HepG2 (cell line): ENCODE data around the gene SYVN1. TPM values are rescaled to one million over a fixed set of nuclear protein-coding genes. Genes with fewer than 3 reads are reported as not detected.

ENCODE experiments used
- ATAC-seq: fragments of 200-7000 bp; cut with Tn5 transposase; 3 replicates; pipeline ENCODE4 v1.9.1; 2020; ENCODE audit warnings: mild to moderate bottlenecking, moderate library complexity
- BruUV-seq: library from RNA; stranded (reverse); fragments of 400-500 nt; replicated peaks from 2 replicates; lab custom pipeline; 2021; lab: Mats Ljungman, UMichigan
- CTCF ChIA-PET: fragments of 300-600 bp; formaldehyde crosslinking; extraction: SDS; loops from one replicate; lab custom pipeline; 2021; ENCODE audit warnings: low total read pairs, inconsistent platforms, low intra/inter-chr PET ratio; lab: Yijun Ruan, JAX
- POLR2A ChIA-PET: fragments of 350-600 bp; sonication (Branson Sonifier 250); formaldehyde crosslinking; loops from one replicate; lab custom pipeline; 2020; ENCODE audit warnings: antibody characterized with exemption, inconsistent platforms; lab: Yijun Ruan, JAX
- DNase-seq: peaks from one replicate; pipeline ENCODE4 v3.0.0-alpha.2; 2015; ENCODE audit warnings: low spot score
- FAIRE-seq: peaks from 3 replicates; lab custom pipeline; 2011; peaks lifted over from hg19 to GRCh38; lab: Jason Lieb, UNC
- H2AFZ ChIP-seq: one replicate; pipeline ENCODE4 v1.6.1; 2011; ENCODE audit warnings: low read length, inconsistent platforms
- H3K27ac ChIP-seq: fragments of 300-600 bp; 3 replicates; pipeline ENCODE4 v1.8.0; 2011; ENCODE audit warnings: mixed run types, mild to moderate bottlenecking, mixed read lengths, low read length, inconsistent platforms; ENCODE audit not compliant: insufficient read depth; ENCODE audit errors: extremely low read length
- H3K27me3 ChIP-seq, 2 experiments: fragments of 200-600 bp in 1 of 2; 2 replicates in 1 of 2; 3 replicates in 1 of 2; pipeline versions ENCODE4 v1.6.0 to v1.8.0; 2011; ENCODE audit warnings: low read length in 2 of 2, mild to moderate bottlenecking in 2 of 2, moderate library complexity in 2 of 2, inconsistent platforms in 1 of 2; ENCODE audit not compliant: insufficient read depth in 2 of 2, control insufficient read depth in 1 of 2
- H3K36me3 ChIP-seq, 2 experiments: fragments of 200-600 bp in 1 of 2; replicated peaks in 1 of 2; 2 replicates in 1 of 2; 3 replicates in 1 of 2; pipeline versions ENCODE4 v1.5.1 to v1.8.0; 2011; ENCODE audit warnings: low read length in 2 of 2, inconsistent platforms in 1 of 2; ENCODE audit not compliant: insufficient read depth in 2 of 2, control insufficient read depth in 1 of 2
- H3K4me1 ChIP-seq: 2 replicates; pipeline ENCODE4 v1.5.1; 2012; ENCODE audit warnings: low read length, inconsistent platforms; ENCODE audit not compliant: insufficient read depth
- H3K4me2 ChIP-seq: 2 replicates; pipeline ENCODE4 v1.6.0; 2011; ENCODE audit warnings: low read depth, low read length, inconsistent platforms
- H3K4me3 ChIP-seq, 3 experiments: fragments of 200-600 bp in 1 of 3; sonication (generic), shearing (Covaris generic) in 1 of 3; replicated peaks in 1 of 3; 2 replicates each; pipeline ENCODE4 v1.5.1; 2011 to 2016; ENCODE audit warnings: low read length in 3 of 3, inconsistent platforms in 2 of 3, low read depth in 2 of 3, mild to moderate bottlenecking in 2 of 3, control low read depth in 1 of 3, mixed read lengths in 1 of 3; ENCODE audit not compliant: insufficient read depth in 1 of 3
- H3K79me2 ChIP-seq: one replicate; pipeline ENCODE4 v1.6.1; 2011; ENCODE audit warnings: low read length, inconsistent platforms; ENCODE audit not compliant: insufficient read depth
- H3K9ac ChIP-seq: 2 replicates; pipeline ENCODE4 v1.6.0; 2011; ENCODE audit warnings: mild to moderate bottlenecking, low read depth, low read length, inconsistent platforms; ENCODE audit not compliant: insufficient read depth
- H3K9me3 ChIP-seq: 2 replicates; pipeline ENCODE4 v1.5.1; 2012; ENCODE audit warnings: mild to moderate bottlenecking, low read length
- H4K20me1 ChIP-seq: 2 replicates; pipeline ENCODE4 v1.6.0; 2011; ENCODE audit warnings: inconsistent platforms, mild to moderate bottlenecking, low read length, moderate library complexity; ENCODE audit not compliant: insufficient read depth
- FOXK1 ChIP-seq: sonication (generic); formaldehyde crosslinking; IDR thresholded peaks from 2 replicates; pipeline ENCODE4 v1.4.0; 2020; ENCODE audit warnings: low read depth, missing genetic modification reagents, borderline replicate concordance
- HOXA3 ChIP-seq: sonication (generic); formaldehyde crosslinking; IDR thresholded peaks from 2 replicates; pipeline ENCODE4 v1.5.0; 2020; ENCODE audit warnings: missing genetic modification reagents
- HOXA7 ChIP-seq: sonication (generic); formaldehyde crosslinking; IDR thresholded peaks from 2 replicates; pipeline ENCODE4 v1.8.1; 2022; ENCODE audit warnings: mild to moderate bottlenecking, missing genetic modification reagents, moderate library complexity
- NFATC3 ChIP-seq: sonication (generic); formaldehyde crosslinking; IDR thresholded peaks from 2 replicates; pipeline ENCODE4 v1.5.1; 2020; ENCODE audit warnings: mild to moderate bottlenecking, missing genetic modification reagents
- POGZ ChIP-seq: sonication (generic); formaldehyde crosslinking; IDR thresholded peaks from 2 replicates; pipeline ENCODE4 v1.4.0; 2020; ENCODE audit warnings: mild to moderate bottlenecking, missing genetic modification reagents
- RAD51 ChIP-seq: fragments of 450-650 bp; IDR thresholded peaks from 2 replicates; pipeline ENCODE4 v1.6.1; 2016; ENCODE audit warnings: borderline replicate concordance
- RBM39 ChIP-seq: fragments of 200-400 bp; formaldehyde crosslinking; IDR thresholded peaks from one replicate; pipeline ENCODE4 v1.6.1; 2018; ENCODE audit warnings: antibody characterized with exemption, mild to moderate bottlenecking, low read depth, low read length; ENCODE audit not compliant: poor library complexity, severe bottlenecking
- ZNF567 ChIP-seq: sonication (generic); formaldehyde crosslinking; IDR thresholded peaks from 2 replicates; pipeline ENCODE4 v1.8.1; 2023; ENCODE audit warnings: mild to moderate bottlenecking, missing genetic modification reagents, borderline replicate concordance
- ZNF598 ChIP-seq: sonication (generic); formaldehyde crosslinking; IDR thresholded peaks from 2 replicates; pipeline ENCODE4 v1.5.1; 2020; ENCODE audit warnings: mild to moderate bottlenecking, missing genetic modification reagents, borderline replicate concordance
- ZNF768 ChIP-seq: sonication (generic); formaldehyde crosslinking; IDR thresholded peaks from 2 replicates; pipeline ENCODE4 v1.4.0; 2020; ENCODE audit warnings: missing genetic modification reagents
- WGBS: methylation state at CpG from one replicate; pipeline ENCODE4 v1.1.6; 2017; ENCODE audit warnings: low lambda C conversion rate; 5-methylcytosine and 5-hydroxymethylcytosine counted together
- in situ Hi-C: cut with HindIII; loops from 2 replicates; pipeline ENCODE4 v1.10.0; 2017; ENCODE audit warnings: low pct_unique_long_range_greater_than_20kb; ENCODE audit not compliant: extremely low pct_ligation_motif_present
- intact Hi-C: fragments of 100-400 bp; cut with micrococcal nuclease; formaldehyde crosslinking; loops from one replicate; pipeline ENCODE4 v1.10.0; 2022; ENCODE audit not compliant: unreplicated experiment
- polyA plus RNA-seq, 8 experiments: library from polyadenylated mRNA; depleted of rRNA in 3 of 8; stranded (reverse) in 7 of 8; unstranded in 1 of 8; fragments of >200 nt; fragmentation: Illumina TruSeq in 4 of 8; extraction: Trizol in 4 of 8; gene quantifications; 2 replicates each; pipeline versions ENCODE4 v1.2.1 to v1.2.3, GENCODE V29; 2011 to 2016; ENCODE audit warnings: low read depth in 4 of 8, missing spikeins in 1 of 8, mixed read lengths in 1 of 8; ENCODE audit not compliant: insufficient read depth in 1 of 8
- total RNA-seq, 5 experiments: library from RNA; depleted of rRNA; stranded (reverse); fragments of >200 nt; fragmentation: Illumina TruSeq; extraction: Trizol; gene quantifications; 2 replicates each; pipeline ENCODE4 v1.2.3, GENCODE V29; 2016; ENCODE audit warnings: low read depth in 1 of 5
- TF ChIP-seq, protein P1 (sequence below): sonication (generic); formaldehyde crosslinking; conservative IDR thresholded peaks from 2 replicates; pipeline ENCODE4 v1.4.0; 2020; ENCODE audit warnings: mild to moderate bottlenecking, missing genetic modification reagents, moderate library complexity
- TF ChIP-seq, protein P2 (sequence below): sonication (generic); formaldehyde crosslinking; IDR thresholded peaks from 2 replicates; pipeline ENCODE4 v1.4.0; 2020; ENCODE audit warnings: mild to moderate bottlenecking, missing genetic modification reagents
- TF ChIP-seq, protein P3 (sequence below): sonication (generic); formaldehyde crosslinking; IDR thresholded peaks from 2 replicates; pipeline ENCODE4 v1.5.1; 2020; ENCODE audit warnings: missing genetic modification reagents, mild to moderate bottlenecking, borderline replicate concordance
- TF ChIP-seq, protein P4 (sequence below): sonication (generic); formaldehyde crosslinking; IDR thresholded peaks from 2 replicates; pipeline ENCODE4 v1.4.0; 2020; ENCODE audit warnings: missing genetic modification reagents

SYVN1 gene
- total and polyA plus RNA-seq, 2 of the 13 experiments (the other 11 are each of a cell fraction or from before 2014, with no cell fraction given): 10.3 to 22.5 TPM

DNA sequence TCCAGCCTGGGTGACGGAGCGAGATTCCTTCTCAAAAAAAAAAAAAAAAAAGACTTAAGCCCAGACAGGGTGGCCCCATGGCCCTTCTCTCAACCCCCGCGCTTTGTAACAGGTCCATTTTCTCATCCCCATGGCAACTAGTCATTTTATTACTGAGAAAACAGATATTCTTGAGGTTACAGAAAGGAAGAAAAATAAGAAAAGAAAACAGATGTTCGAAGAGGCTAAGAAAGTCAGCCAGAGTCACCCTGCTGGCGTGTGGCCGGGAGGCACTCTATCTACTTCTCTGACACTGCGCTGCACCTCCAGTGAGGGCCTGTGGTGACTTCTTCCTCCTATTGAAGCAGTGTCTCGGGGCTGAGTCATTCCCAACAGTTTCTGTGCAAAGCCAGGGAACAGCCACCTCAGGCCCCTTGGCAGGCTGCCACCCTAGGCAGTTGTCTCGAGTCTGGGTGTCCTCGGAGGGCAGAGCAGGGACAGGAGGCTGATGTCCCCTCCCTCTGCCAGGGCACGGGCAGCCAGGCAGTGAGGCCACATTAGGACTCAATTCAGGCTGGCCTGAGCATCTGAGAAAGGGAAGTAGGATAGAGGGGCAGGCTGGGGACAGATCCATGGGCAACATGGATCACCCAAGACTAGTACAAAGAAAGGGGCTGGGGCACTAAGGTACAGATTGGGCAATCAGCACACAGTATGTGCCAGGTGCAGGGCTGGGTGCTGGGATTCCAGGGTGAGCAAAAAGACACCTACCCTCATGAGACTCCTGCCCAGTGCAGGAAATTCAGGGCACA lies 16.4 kb upstream of the SYVN1 start:
- BruUV-seq: no TSS peak
- H3K36me3 ChIP-seq: no peaks in the 10 kb centered on the region
- peaks cover 43% of the 10 kb centered on the region for H3K4me1 ChIP-seq
- no peaks in the 10 kb centered on the region for H4K20me1 ChIP-seq
- H3K79me2 ChIP-seq: no peaks in the 10 kb centered on the region
- 34% methylated on average over 11 of the region's 12 CpGs for WGBS
- no peak for FAIRE-seq
- peaks cover 5% of the 10 kb centered on the region; the same call in 1 of the 2 replicates for H3K9me3 ChIP-seq
- H3K27ac ChIP-seq: no peak overlapping the region
- POLR2A ChIA-PET: interaction anchor here (3.0 kb wide), 1 partner anchor 16 kb away, joined by 12 read pairs; the partner anchor contains the start of gene SYVN1
- DNase-seq: peak; percentile 40
- no peaks in the 10 kb centered on the region for H3K27me3 ChIP-seq
- 0 out of 2 replicates have a peak overlapping the region, but pooled peaks have one; percentile 23 for H3K9ac ChIP-seq
- H2AFZ ChIP-seq: peak overlapping the region; percentile 32
- intact Hi-C loops (no loop called here), in situ Hi-C loops (no loop called here)
- peak overlapping the region; percentile 85 for H3K4me2 ChIP-seq
- H3K4me3 ChIP-seq: peak overlapping the region; percentile 15 to 59 (median 36); a peak in 4 of 6 replicates
- peak; percentile 86 for ATAC-seq
- CTCF ChIA-PET: no interaction called here
- TF ChIP-seq FOXK1 (CRISPR knock-in tag): no peak
- TF ChIP-seq, protein P1, sequence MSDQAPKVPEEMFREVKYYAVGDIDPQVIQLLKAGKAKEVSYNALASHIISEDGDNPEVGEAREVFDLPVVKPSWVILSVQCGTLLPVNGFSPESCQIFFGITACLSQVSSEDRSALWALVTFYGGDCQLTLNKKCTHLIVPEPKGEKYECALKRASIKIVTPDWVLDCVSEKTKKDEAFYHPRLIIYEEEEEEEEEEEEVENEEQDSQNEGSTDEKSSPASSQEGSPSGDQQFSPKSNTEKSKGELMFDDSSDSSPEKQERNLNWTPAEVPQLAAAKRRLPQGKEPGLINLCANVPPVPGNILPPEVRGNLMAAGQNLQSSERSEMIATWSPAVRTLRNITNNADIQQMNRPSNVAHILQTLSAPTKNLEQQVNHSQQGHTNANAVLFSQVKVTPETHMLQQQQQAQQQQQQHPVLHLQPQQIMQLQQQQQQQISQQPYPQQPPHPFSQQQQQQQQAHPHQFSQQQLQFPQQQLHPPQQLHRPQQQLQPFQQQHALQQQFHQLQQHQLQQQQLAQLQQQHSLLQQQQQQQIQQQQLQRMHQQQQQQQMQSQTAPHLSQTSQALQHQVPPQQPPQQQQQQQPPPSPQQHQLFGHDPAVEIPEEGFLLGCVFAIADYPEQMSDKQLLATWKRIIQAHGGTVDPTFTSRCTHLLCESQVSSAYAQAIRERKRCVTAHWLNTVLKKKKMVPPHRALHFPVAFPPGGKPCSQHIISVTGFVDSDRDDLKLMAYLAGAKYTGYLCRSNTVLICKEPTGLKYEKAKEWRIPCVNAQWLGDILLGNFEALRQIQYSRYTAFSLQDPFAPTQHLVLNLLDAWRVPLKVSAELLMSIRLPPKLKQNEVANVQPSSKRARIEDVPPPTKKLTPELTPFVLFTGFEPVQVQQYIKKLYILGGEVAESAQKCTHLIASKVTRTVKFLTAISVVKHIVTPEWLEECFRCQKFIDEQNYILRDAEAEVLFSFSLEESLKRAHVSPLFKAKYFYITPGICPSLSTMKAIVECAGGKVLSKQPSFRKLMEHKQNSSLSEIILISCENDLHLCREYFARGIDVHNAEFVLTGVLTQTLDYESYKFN (CRISPR knock-in tag): no peak
- peak; percentile 38 for TF ChIP-seq RBM39
- no peak for TF ChIP-seq NFATC3
- TF ChIP-seq, protein P2, sequence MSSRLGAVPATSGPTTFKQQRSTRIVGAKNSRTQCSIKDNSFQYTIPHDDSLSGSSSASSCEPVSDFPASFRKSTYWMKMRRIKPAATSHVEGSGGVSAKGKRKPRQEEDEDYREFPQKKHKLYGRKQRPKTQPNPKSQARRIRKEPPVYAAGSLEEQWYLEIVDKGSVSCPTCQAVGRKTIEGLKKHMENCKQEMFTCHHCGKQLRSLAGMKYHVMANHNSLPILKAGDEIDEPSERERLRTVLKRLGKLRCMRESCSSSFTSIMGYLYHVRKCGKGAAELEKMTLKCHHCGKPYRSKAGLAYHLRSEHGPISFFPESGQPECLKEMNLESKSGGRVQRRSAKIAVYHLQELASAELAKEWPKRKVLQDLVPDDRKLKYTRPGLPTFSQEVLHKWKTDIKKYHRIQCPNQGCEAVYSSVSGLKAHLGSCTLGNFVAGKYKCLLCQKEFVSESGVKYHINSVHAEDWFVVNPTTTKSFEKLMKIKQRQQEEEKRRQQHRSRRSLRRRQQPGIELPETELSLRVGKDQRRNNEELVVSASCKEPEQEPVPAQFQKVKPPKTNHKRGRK (CRISPR knock-in tag): no peak
- TF ChIP-seq ZNF598: 0 out of 2 replicates have a peak, but pooled peaks have one; percentile 28
- TF ChIP-seq, protein P3, sequence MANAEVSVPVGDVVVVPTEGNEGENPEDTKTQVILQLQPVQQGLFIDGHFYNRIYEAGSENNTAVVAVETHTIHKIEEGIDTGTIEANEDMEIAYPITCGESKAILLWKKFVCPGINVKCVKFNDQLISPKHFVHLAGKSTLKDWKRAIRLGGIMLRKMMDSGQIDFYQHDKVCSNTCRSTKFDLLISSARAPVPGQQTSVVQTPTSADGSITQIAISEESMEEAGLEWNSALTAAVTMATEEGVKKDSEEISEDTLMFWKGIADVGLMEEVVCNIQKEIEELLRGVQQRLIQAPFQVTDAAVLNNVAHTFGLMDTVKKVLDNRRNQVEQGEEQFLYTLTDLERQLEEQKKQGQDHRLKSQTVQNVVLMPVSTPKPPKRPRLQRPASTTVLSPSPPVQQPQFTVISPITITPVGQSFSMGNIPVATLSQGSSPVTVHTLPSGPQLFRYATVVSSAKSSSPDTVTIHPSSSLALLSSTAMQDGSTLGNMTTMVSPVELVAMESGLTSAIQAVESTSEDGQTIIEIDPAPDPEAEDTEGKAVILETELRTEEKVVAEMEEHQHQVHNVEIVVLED (CRISPR knock-in tag): no peak
- no peak for TF ChIP-seq ZNF567 (CRISPR knock-in tag)
- TF ChIP-seq RAD51: no peak
- TF ChIP-seq, protein P4, sequence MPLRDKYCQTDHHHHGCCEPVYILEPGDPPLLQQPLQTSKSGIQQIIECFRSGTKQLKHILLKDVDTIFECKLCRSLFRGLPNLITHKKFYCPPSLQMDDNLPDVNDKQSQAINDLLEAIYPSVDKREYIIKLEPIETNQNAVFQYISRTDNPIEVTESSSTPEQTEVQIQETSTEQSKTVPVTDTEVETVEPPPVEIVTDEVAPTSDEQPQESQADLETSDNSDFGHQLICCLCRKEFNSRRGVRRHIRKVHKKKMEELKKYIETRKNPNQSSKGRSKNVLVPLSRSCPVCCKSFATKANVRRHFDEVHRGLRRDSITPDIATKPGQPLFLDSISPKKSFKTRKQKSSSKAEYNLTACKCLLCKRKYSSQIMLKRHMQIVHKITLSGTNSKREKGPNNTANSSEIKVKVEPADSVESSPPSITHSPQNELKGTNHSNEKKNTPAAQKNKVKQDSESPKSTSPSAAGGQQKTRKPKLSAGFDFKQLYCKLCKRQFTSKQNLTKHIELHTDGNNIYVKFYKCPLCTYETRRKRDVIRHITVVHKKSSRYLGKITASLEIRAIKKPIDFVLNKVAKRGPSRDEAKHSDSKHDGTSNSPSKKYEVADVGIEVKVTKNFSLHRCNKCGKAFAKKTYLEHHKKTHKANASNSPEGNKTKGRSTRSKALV: no peak
- TF ChIP-seq POGZ: no peak
- TF ChIP-seq HOXA3 (CRISPR knock-in tag): no peak
- no peak for TF ChIP-seq HOXA7 (CRISPR knock-in tag)
- peak; percentile 22; the same call in 1 of the 2 replicates for TF ChIP-seq ZNF768 (CRISPR knock-in tag)
